ENCODE measurements around the gene SUCLG1. TPM values are rescaled to one million over a fixed set of nuclear protein-coding genes. Genes with fewer than 3 reads are reported as not detected.

SUCLG1 gene
- total RNA-seq, 1 donor from 2014 or later: 40.2 TPM

GRCh38 chr2:84478867-84479266 lies 19.8 kb upstream of the SUCLG1 start:
- H3K9me3 ChIP-seq (ENCODE audit: low read depth): no peaks in the 10 kb centered on the region
- no peak for TF ChIP-seq EZH2phosphoT487 (IDR thresholded peaks at IDR 0.05)
- TF ChIP-seq, protein P1, sequence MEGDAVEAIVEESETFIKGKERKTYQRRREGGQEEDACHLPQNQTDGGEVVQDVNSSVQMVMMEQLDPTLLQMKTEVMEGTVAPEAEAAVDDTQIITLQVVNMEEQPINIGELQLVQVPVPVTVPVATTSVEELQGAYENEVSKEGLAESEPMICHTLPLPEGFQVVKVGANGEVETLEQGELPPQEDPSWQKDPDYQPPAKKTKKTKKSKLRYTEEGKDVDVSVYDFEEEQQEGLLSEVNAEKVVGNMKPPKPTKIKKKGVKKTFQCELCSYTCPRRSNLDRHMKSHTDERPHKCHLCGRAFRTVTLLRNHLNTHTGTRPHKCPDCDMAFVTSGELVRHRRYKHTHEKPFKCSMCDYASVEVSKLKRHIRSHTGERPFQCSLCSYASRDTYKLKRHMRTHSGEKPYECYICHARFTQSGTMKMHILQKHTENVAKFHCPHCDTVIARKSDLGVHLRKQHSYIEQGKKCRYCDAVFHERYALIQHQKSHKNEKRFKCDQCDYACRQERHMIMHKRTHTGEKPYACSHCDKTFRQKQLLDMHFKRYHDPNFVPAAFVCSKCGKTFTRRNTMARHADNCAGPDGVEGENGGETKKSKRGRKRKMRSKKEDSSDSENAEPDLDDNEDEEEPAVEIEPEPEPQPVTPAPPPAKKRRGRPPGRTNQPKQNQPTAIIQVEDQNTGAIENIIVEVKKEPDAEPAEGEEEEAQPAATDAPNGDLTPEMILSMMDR (IDR thresholded peaks at IDR 0.05): no peak
- no peak for TF ChIP-seq EZH2 (IDR thresholded peaks at IDR 0.05)
- H3K4me2 ChIP-seq: no peak overlapping the region
- no peak overlapping the region for H3K4me3 ChIP-seq
- Mint-ChIP-seq H3K4me3 (no peak overlapping the region), H3K36me3 (no peaks in the 10 kb centered on the region), H3K9me3 (peaks cover 25% of the 10 kb centered on the region), H3K4me1 (peaks cover 2% of the 10 kb centered on the region), H3K27me3 (ENCODE audit: insufficient read depth, low read depth) (peaks cover 11% of the 10 kb centered on the region), H3K27ac (no peak overlapping the region)
- no peak for DNase-seq (ENCODE audit: low spot score)
- H3K79me2 ChIP-seq (ENCODE audit: low read depth): no peaks in the 10 kb centered on the region
- H2AFZ ChIP-seq (replicated peaks): no peak overlapping the region
- no peaks in the 10 kb centered on the region for H3F3A ChIP-seq (ENCODE audit: low read depth)
- H3K9ac ChIP-seq: no peak overlapping the region
- no peaks in the 10 kb centered on the region for H4K20me1 ChIP-seq (ENCODE audit: low read depth)
- H3K27ac ChIP-seq: no peak overlapping the region
- no peaks in the 10 kb centered on the region for H3K36me3 ChIP-seq
- H3K4me1 ChIP-seq: no peaks in the 10 kb centered on the region
- no peaks in the 10 kb centered on the region for H3K27me3 ChIP-seq

DNA sequence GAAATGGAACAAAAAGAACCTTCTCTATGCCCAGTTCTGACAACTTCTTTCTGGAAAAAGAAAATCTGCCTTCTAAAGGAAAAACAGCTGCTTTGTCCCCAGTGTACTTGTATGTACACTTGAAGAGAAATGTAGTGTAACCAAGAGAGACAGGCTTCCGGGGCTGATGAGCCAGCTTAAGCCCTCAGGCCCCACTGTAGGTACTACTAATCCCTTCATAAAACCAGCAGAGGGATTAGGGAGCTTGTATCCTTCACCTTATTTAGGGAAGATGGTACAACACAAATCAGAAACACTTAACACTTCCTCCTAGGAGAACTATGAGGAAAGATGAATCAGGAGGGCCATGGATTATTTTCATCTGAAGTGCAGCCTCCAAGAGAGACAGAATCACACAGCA lies 18.8 kb upstream of the SUCLG1 start:
- Histone ChIP-seq H2AFZ (replicated peaks) (no peak overlapping the region), H3K9ac (no peak overlapping the region), H3K4me1 (no peaks in the 10 kb centered on the region), H3K79me2 (ENCODE audit: low read depth) (no peaks in the 10 kb centered on the region), H4K20me1 (ENCODE audit: low read depth) (no peaks in the 10 kb centered on the region), H3K27ac (no peak overlapping the region), H3K4me3 (no peak overlapping the region), H3K9me3 (ENCODE audit: low read depth) (no peaks in the 10 kb centered on the region), H3F3A (ENCODE audit: low read depth) (no peaks in the 10 kb centered on the region), H3K36me3 (no peaks in the 10 kb centered on the region), H3K4me2 (no peak overlapping the region), H3K27me3 (no peaks in the 10 kb centered on the region)
- TF ChIP-seq EZH2phosphoT487 (IDR thresholded peaks at IDR 0.05): no peak
- TF ChIP-seq EZH2 (IDR thresholded peaks at IDR 0.05): no peak
- TF ChIP-seq, protein P1 (IDR thresholded peaks at IDR 0.05): no peak
- Mint-ChIP-seq H3K27ac (no peak overlapping the region), H3K4me1 (peaks cover 2% of the 10 kb centered on the region), H3K27me3 (ENCODE audit: insufficient read depth, low read depth) (peaks cover 11% of the 10 kb centered on the region), H3K36me3 (no peaks in the 10 kb centered on the region), H3K9me3 (peaks cover 27% of the 10 kb centered on the region), H3K4me3 (no peak overlapping the region)
- DNase-seq (ENCODE audit: low spot score): no peak

GRCh38 chr2:84474176-84474575 lies 15.1 kb upstream of the SUCLG1 start:
- no peak overlapping the region for H3K9ac ChIP-seq
- no peak for TF ChIP-seq EZH2 (IDR thresholded peaks at IDR 0.05)
- no peak for TF ChIP-seq EZH2phosphoT487 (IDR thresholded peaks at IDR 0.05)
- TF ChIP-seq, protein P1 (IDR thresholded peaks at IDR 0.05): no peak
- H2AFZ ChIP-seq (replicated peaks): no peak overlapping the region
- H3K27me3 ChIP-seq: no peaks in the 10 kb centered on the region
- no peaks in the 10 kb centered on the region for H3K4me1 ChIP-seq
- H3K4me2 ChIP-seq: no peak overlapping the region
- no peak for DNase-seq (ENCODE audit: low spot score)
- no peak overlapping the region for H3K27ac Mint-ChIP-seq
- H3K36me3 Mint-ChIP-seq: peaks cover 4% of the 10 kb centered on the region
- no peaks in the 10 kb centered on the region for H3F3A ChIP-seq (ENCODE audit: low read depth)
- H4K20me1 ChIP-seq (ENCODE audit: low read depth): no peaks in the 10 kb centered on the region
- no peaks in the 10 kb centered on the region for H3K4me1 Mint-ChIP-seq
- peaks cover 4% of the 10 kb centered on the region for H3K9me3 ChIP-seq (ENCODE audit: low read depth)
- H3K4me3 ChIP-seq: no peak overlapping the region
- peaks cover 53% of the 10 kb centered on the region for H3K9me3 Mint-ChIP-seq
- no peak overlapping the region for H3K4me3 Mint-ChIP-seq
- no peak overlapping the region for H3K27ac ChIP-seq
- peaks cover 6% of the 10 kb centered on the region for H3K27me3 Mint-ChIP-seq (ENCODE audit: insufficient read depth, low read depth)
- H3K36me3 ChIP-seq: no peaks in the 10 kb centered on the region
- H3K79me2 ChIP-seq (ENCODE audit: low read depth): no peaks in the 10 kb centered on the region
